Ureter (tissue), 1 donor: Measurements from ENCODE around the gene FAM50A. TPM values are rescaled to one million over a fixed set of nuclear protein-coding genes. Genes with fewer than 3 reads are reported as not detected.

Source experiments
- DNase-seq: peaks from one replicate; pipeline ENCODE4 v3.0.0-alpha.2; 2020; ENCODE audit warnings: low spot score
- total RNA-seq: library from RNA; stranded (reverse); gene quantifications from one replicate; pipeline ENCODE4 v1.2.4, GENCODE V29; 2023
- donor health status: DM: yes; HTN: yes; CAD: no.

Gene FAM50A
- total RNA-seq, 1 donor from 2014 or later: 48.6 TPM

- no peak for DNase-seq
These were observed 5.7 kb upstream of the FAM50A start for GRCh38 chrX:154437971-154438893.

- no peak for DNase-seq
These were observed 4.1 kb upstream of the FAM50A start for GRCh38 chrX:154439841-154440240.

- DNase-seq: no peak
These were observed 3.2 kb upstream of the FAM50A start for GRCh38 chrX:154440623-154441357.

- DNase-seq: no peak
These were observed 2.4 kb upstream of the FAM50A start for GRCh38 chrX:154441564-154441963.

DNA sequence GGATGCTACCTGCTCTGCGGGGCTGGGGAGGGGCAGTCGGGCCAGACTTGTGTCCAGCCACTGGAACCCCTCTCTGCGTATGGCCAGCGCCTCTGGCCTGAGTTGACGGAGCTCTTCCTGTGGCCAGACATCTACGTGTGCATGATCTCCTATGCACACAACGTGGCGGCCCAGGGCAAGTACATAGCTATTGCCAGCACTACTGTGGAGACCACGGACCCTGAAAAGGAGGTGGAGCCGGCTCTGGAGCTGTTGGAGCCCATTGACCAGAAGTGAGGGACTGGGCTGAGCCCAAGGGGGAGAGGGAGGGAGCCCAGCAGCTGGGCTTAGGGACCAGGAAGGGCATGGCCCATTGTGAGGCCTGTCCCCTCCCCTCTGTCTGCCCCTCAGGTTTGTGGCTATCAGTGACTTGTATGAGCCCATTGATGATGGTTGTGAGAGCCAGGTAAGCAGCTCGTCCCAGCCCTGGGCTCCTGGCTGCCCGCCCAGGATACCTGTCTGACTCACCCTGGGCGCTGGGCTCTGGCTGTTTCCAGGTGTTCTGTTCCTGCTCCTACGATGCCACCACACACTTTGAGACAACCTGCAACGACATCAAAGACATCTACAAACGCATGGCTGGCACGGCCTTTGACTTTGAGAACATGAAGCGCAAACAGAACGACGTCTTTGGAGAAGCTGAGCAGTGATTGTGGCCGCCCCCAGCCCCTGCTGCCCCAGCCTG, 1.8 kb upstream of the FAM50A start:
- no peak for DNase-seq

- DNase-seq: no peak
These were observed 446 bp upstream of the FAM50A start for GRCh38 chrX:154443479-154443910.

- DNase-seq: no peak
These were observed 860 bp downstream of the FAM50A start for GRCh38 chrX:154444755-154445246.

GRCh38 chrX:154445776-154446175, 1.8 kb downstream of the FAM50A start:
- no peak for DNase-seq

- DNase-seq: no peak
These were observed 2.5 kb downstream of the FAM50A start for GRCh38 chrX:154446430-154446829.

- no peak for DNase-seq
These were observed 4.5 kb downstream of the FAM50A start for GRCh38 chrX:154448484-154448883.

- no peak for DNase-seq
These were observed 5.7 kb downstream of the FAM50A start for GRCh38 chrX:154449618-154450017.

DNA sequence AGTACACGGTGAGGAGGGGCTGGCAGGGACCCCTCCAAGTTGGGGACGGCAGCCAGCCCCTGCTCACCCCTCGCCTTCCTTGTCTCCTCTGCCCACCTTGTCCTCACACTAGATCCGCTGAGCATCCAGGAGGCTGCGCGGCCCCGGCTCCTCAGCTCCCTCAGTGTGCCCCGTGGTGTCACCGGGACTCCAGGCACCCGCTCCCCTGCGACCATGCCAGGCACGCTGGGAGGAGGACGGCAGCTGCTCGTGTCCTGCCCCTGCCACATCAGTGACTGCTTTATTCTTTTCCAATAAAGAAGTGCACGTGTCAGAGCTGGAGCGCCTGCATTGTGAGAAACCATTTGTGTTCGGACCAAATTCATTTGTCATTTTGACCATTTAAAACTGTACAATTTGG, 6.4 kb downstream of the FAM50A start:
- no peak for DNase-seq

DNA sequence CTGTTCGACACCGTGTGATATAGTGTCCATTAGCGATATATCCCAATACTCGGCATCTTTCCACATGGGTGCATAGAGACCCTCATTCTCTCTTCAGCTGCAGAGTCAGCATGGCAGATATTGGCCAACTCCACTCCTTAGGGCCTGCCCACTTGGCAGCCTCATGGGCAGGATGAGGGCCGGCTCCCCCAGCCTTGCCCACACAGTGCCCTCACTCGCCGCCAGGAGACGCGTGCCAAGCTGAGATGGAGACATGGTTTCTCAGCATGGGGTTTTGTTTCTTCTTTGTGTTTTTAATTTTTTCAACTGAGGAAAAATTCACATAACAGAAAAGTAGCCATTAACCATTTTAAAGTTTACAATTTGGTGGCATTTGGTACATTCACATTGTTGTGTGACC, 8.9 kb downstream of the FAM50A start:
- no peak for DNase-seq

DNA sequence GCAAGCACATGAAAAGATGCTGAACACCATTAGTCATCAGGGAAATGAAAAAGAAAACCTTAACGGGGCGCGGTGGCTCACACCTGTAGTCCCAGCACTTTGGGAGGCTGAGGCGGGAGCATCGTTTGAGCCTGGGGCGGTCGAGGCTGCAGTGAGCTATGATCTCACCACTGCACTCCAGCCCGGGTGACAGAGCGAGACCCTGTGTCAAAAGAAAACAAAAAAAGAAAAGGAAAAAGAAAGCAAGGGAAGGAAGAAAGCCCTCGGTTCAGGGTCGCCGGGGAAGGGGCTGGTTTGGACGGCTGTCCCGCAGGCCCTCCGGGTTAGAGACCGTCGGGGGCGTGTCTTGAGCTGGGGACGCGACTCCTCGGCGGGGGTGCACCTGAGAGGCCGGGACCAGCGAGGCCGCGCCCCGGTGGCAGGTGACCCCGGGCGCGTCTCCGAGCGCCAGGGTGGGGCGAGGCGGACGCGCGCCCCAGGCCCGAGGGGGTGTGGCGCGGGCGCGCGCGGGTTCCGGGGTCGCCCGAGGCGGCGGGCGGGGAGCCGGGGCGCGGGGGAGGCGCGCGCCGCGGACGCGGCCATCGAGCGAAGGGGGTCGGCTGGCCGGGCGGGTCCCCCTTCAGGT, 13.7 kb downstream of the FAM50A start:
- DNase-seq: no peak

DNA sequence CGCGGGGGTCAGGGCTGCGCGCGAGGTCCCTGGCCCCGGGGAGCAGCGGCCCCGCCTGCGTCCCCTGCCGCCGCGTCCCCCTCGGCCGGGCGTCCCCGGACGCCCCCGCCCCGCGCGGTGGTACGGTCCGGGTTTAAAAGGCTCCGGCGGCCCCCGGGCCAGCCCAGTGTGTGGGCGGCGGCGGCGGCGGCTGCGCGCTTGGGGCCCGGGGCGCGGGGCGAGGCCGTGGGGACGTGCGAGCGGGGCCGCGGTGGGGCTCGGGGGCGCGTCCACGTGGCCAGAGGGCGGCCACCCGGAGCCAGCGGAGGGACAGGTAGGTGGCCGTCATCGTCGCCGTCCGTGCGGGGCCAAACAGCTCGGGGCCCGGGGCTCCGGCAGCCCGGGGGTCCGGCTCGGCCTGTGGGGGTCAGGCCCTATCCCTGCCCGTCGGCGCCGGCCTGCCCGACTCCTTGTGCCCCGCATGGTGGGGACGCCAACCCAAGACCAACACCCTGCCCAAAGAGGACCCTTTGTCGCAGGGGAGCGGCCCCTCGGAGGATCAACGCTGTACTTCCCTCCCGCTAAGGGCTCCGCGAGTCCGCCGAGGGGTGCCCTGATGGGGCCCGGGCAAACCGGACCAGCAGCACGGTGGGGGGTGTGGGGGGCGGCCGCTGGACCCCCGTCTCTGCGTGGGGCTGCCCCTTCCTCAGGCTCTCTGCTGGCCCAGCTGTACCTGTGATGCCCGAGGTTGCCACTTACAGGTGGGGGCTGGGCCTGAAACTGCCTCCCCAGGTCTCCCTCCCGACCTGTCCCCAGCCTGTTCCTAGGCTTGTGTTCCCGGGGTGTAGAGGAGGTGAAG, 14.4 kb downstream of the FAM50A start, which contains the start of gene PLXNA3:
PLXNA3 (plus strand) TSS at position 166 of the 838 bp plus-strand sequence. CDS start 1,903 bp downstream, outside the sequence.
- DNase-seq: no peak

DNA sequence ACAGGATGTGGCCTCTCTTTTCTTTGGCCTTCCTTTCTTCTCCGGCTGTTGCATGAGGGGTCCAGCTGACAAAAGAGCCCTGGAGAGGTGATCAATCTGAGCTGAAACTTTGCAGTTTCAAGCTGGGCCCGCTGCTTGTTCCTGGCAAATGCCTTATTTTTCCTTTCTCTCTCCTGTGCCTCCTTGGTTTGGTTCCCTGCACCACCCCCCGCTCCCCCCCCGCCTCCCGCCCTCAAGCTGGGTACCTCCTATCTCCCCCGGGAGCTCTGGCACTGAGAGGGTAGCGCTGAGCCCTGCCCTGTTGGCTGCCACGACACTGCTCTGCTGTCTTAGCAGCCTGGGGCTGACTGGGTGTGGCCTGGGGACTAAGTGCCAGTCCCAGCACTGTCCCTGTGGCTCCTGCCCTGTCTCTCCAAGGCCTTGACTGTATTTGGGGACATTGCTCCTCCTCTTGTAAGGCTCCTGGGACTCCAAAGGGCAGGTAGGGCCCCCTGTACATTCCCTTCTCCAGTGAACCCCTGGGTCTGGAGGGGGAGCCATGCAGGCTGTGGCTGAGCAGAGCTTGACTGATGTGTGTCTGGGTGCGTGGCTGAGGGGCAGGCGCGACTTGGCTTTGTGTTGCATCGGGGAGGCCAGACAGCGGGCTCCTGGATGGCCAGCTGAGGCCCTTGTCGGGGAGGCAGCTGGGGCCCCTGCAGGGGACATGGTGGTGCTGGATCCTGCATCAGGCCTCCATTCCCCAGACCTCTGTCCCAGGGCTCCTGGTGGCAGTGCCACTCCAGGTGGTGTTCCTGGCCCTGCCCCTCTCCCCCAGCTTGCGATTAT, 15.2 kb downstream of the FAM50A start:
- DNase-seq: no peak

DNA sequence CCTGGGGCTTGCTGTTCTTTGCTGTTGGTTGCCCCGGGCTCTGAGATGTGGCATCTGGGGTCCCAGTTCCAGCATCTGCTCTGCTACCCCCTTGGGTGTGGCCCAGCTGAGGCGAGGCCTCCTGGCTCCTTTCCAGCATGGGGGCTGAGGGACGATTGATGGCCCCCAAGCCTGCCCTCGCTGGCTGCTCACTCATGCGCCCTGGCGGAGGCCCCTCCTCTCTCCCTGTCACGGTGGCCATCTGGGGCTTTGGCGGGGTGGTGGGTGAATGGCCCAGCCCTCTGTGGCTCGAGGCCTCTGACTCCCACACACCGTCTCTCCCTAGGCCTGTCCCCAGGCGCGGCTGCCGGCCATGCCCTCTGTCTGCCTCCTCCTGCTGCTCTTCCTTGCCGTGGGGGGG, 15.9 kb downstream of the FAM50A start:
- DNase-seq: no peak

GRCh38 chrX:154460326-154460725, 16.4 kb downstream of the FAM50A start:
- DNase-seq: no peak

- no peak for DNase-seq
These were observed 18.5 kb downstream of the FAM50A start for GRCh38 chrX:154462396-154462795.
